Stimulated activated CD4-positive, alpha-beta T cell treated with anti-CD3 and anti-CD28 coated beads, Interleukin-4, amount 100 ng/mL, for 1 hour (primary cell): ENCODE data around the gene MYMK.

Experiments used
- DNase-seq: peaks from one replicate; pipeline ENCODE4 v3.0.0-alpha.2; 2020

MYMK gene

GRCh38 chr9:133517711-133518110, 7.0 kb downstream of the MYMK start:
- no peak for DNase-seq

GRCh38 chr9:133516961-133517350, 7.8 kb downstream of the MYMK start:
- no peak for DNase-seq

DNA sequence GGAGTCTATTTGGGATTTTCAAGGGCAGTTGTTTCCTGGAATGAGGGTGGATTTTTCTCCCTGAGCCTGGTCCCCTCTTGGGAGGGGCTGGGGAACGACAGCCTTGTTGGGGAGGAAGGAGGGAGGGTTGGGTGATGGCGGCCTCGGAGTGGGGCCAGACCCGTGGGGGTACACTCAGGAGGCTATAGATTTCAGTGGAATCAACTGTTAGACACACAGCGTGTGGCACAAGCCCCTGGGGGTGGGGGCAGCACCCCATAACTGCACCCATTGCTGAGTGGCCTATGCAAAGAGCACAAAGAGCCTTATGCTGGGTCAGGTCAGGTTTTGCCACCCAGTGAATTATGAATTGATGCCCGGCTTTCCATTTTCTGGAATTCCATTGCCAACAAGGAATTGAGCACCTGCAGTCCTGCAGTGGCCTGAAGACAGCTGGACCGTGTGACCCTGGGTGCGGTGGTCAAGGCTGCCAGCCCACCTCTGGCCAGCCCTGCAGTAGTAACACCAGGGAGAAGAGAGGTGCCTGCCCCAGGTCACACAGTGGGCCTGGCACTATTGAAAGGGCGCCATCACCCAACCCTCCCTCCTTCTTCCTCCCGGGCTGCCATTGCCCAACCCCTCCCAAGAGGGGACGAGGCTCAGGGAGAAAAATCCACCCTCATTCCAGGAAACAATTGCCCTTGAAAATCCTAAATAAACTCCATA, 8.4 kb downstream of the MYMK start:
- no peak for DNase-seq

DNA sequence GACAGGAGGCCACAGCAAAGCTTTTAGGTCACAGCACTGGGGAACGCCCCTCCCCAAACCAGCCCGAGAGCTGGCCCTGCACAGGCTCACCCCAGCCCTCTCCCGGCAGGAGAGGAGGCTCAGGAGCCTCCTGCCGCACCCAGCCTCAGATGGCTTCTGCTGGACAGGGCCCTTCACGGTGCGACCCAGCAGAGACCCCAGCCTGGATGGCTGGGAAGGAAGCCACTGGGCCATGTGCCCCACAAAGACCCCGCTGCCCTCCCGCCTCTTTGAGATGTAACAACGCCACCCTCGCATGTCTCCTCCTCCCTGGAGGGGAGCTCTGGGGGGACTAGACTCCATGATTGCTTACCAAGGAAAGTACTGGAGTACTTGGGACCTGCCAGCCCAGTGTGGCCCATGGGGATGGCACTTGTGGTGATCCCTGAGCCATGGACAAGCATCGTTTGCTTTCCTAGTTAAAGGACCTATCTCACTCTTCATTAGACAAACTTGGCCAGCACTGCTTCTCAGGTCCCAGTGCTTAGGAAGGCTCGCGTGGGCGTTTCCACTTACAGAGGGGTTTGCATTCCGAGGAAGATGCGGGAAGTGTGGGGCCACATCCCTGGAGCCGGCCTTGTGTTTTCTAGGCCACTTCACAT, 9.0 kb downstream of the MYMK start:
- DNase-seq, result no peak

DNA sequence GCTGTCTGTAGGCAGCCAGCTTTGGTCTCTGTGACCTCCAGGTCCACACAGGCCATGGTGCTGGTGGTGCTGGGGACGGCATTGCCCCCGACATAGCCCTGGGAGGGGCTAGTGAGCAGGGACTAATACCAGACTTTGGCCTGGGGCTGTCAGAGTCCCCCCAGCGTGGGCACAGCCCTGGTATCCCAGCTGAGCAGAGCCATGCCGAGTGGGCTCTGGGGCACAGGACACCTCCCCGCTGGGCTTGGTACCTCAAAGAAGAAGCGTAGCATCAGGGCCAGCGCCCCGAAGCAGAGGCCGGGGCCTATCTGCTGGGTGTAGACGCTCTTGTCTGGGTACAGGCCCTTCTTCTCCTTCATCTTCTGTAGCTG, 9.5 kb downstream of the MYMK start:
- no peak for DNase-seq

GRCh38 chr9:133514460-133515239, 10.1 kb downstream of the MYMK start:
- DNase-seq, result no peak

GRCh38 chr9:133513214-133514100, 11.3 kb downstream of the MYMK start:
- no peak for DNase-seq

DNA sequence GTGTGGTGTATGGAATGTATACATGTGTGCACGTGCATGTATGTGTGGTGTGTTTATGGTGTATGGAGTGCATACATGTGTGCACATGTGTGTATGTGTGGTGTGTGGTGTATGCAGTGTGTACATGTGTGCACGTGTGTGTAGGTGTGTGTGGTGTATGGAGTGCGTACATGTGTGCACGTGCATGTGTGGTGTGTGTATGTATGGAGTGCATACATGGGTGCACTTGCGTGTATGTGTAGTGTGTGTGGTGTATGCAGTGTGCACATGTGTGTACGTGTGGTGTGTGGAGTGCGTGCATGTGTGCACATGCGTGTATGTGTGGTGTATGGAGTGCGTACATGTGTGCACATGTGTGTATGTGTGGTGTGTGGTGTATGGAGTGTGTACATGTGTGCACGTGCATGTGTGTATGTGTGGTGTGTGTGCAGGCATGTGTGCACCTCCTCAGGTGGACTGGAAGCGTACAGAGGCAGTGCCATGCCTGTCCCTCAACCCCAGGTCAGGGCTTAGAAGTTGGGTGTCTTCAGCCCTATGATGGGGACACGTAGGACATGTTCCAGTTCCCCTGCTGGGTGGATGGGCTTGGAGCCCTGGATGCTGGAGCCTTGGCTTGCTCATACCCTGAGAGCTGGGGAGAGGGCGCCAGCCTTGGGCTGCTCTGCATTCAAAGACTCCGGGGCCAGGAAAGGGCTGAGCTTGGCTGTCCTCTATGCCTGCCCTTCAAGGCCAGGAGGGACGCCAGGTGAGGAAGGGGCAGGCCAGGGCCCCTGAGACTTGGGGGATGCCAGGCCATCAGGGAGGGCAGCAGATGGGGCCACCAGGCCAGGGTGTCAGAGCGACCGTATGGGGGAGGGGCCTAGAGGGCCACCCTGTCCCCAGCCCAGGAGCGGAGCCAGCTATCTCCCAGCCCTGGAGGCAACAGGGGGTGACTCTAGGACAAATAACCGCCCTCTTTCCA, 12.2 kb downstream of the MYMK start:
- no peak for DNase-seq

- DNase-seq, result no peak
Observed at GRCh38 chr9:133511607-133512006, 13.2 kb downstream of the MYMK start.

- DNase-seq, result no peak
Observed at GRCh38 chr9:133510926-133511505, 13.7 kb downstream of the MYMK start.

DNA sequence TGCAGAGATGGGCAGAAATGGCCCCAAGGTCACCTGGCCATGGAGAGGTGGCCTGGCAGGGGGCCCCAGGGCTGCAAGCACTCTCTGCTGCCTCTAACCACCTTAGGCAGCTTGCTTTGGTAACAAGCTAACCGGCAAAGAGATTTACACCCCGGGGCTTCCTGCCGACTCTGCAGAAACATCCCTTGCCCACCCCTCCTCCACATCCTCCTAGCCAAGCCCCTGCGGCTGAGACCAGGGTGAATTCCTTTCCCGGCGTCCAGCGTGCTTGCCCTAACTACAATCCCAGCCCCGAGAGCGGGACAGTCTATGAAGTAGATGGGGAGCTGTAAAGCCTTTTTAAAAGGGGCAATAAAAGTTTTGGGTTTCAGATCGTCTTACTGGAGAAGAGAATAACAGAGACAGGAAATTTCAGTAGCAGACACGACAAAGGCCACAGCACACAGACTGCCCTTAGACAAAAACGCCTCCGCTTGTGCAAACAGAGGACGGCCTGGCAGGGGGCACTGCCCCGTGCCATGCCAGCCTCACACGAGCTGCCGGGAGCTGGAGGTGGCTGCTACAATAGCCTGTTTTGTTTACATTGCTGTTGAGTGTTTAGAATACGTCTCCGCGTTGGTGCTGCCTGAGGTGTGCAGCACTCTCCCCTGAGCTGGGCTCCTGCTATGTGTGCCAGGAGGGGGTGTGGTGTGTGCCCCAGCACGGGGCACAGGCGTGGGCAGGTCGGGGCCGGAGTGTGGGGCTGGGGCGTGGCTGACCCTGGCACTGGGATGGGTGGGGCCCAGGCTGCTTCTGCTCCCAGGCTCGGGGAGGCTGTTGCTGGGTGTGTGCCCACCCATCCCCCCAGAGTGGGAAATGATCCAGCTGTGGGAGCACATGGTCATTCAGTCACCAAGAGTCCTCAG, 15.3 kb downstream of the MYMK start:
- DNase-seq, result no peak

DNA sequence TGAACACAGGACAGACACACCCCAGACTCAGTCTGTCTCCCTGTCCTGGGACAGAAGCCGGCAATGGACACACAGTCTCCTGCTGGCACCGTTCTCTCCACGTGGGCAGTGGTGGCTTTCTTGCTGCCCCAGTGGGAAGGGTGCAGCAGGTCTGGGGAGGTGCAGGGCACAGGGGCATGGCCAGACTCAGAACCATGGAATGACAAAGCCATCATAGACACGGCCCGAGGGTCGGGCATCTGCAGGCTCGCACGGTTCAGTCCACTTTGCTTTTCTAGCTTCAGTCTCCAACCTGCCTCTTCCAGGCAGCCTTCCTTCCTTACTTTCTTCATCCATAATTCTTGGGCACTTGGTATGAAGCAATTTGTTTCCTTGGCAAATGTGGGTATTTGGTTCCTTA, 16.7 kb downstream of the MYMK start:
- DNase-seq, result no peak

DNA sequence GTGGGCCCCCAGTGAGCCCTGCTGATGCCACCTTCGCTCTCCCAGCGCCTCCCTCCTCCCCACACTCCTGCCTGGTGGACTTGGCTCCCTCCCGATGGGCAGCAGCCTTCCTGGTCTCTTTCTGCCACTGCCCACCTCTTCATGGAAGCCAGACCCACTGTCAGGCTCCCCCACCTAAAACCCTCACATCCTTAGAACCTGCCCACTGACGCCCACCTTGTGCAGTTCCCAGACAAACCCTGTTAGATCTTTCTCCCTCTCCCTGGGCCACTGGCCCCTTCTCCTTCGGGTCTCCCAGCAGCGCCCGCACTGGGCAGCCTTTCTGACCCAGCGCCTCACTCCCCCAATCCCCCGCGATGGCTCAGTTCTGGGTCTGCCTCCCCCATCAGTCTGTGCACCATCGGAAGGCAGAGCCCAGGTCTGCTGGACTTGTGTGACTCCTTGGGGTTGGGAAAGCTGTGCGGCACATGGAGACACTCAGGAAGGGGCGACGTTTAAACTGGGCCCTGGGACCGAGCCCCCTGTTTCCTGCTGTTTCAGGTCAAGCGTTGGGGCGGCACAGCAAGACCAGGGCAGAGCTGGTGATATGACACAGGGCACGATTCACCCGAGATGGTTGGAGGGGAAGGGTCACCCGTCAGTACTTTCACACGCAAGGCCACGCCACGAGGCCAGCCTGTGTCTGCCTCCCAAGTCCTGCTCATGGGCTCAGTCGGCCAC, 17.4 kb downstream of the MYMK start:
- DNase-seq, result no peak

- no peak for DNase-seq
Observed at GRCh38 chr9:133506653-133507038, 18.1 kb downstream of the MYMK start.

DNA sequence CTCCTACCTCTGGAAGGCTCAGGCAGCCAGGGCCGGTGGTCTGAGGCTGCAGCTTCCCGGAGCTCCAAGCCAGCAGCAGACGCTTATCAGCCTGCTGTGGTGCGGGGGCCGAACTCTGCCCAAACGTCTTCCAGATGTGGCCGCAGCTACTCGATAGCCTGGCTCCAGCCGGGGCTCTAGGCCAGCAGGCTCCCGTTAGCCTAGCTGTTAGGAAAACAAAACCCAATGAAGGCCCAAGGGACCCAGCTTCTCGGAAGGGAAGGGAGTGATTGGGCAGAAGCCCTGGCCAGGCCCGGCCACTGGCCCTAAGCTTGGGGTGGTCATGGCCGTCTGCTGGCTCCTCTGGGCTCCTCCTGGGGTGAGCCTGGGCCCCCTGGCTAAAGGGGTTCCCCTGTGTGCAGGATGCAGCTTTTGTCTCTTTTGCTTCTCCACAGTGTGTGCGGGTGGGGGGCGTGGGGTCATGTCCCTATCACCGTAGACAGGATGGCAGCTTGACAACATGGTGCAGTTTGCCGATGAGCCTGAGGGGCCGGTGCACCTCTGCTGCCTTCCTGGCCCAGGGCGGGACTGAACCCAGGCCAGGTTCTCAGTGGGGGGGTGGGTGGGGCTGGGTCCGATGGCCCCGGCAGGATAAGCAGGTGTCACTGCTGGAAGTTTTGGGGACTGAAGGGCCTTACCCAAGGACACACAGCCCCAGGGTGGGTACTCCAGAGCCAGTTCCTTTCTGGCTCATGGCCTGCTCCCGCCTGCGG, 18.7 kb downstream of the MYMK start:
- DNase-seq, result no peak

DNA sequence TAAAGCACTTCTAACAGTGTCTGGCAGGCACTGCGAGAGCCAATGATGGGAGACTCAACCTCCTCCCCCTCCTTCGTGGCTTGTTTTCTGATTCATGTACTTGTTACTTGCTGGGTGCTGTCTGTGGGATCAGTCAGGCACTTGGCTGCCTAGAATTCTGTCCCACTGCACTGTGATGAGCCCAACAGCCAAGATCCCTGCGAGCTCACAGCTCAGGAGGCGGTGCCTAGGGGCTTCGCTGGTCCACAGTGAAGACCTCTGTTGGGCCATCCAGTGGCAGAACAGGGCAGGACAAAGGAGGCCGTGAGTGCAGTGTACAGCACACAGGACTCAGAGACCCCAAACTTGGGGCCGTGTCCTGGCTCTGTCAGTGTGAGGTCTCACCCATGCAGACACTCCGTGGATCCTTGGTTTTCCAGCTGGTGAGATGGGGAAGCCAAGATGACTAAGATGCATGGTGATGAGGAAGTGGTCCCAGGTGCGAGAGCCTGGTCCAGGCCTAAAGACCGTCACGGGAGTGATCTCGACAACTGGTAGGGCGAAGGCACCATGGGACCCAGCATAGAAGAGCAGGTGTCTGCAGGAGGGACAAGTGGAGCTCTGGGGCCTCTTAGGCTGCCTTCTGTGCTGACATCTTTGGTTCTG, 19.5 kb downstream of the MYMK start:
- no peak for DNase-seq

- no peak for DNase-seq
Observed at GRCh38 chr9:133502112-133502511, 22.6 kb downstream of the MYMK start.

GRCh38 chr9:133499892-133500270, 24.9 kb downstream of the MYMK start:
- no peak for DNase-seq
